Measurements from ENCODE around the gene FBXW7. TPM values are rescaled to one million over a fixed set of nuclear protein-coding genes. Genes with fewer than 3 reads are reported as not detected.
"Not testable (repeated sequence)": the region's sequence is repeated elsewhere in the genome, so short reads cannot be mapped to it uniquely, and the experiment has no call there.

FBXW7 gene
- total RNA-seq, 2 experiments from 2014 or later, result 128 to 140 TPM

DNA sequence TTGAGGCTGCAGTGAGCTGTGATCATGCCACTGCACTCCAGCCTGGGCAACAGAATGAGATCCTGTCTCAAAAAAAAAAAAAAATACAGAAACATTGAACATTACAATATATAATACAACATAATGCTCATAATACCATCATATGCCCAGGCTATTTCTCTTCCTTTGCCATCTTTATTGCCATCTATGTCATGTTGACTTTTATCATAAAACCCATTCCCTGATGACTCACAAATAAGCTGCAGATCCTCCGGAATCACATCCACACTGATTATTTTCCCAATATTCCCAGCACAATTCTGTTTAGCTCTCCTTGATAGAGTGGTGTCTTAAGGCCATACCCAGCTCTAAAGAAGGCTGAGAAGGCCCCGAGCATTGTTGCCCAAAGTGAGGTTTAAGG lies 9.2 kb upstream of the FBXW7 start:
- Histone ChIP-seq H3K9me3 (ENCODE audit: control insufficient read depth in 1 of 2, insufficient read depth in 1 of 2, low read length in 2 of 2) (peaks cover 0 to 11% of the 10 kb centered on the region in 2 experiments), H3K4me3 (ENCODE audit: low read length) (no peak overlapping the region), H3K36me3 (ENCODE audit: insufficient read depth, low read length) (peaks cover 3% of the 10 kb centered on the region), H3K27ac (ENCODE audit: low read depth in 1 of 2, low read length in 2 of 2) (no peak overlapping the region), H3K27me3 (ENCODE audit: control insufficient read depth in 1 of 2, insufficient read depth in 2 of 2, low read length in 2 of 2) (no peaks in the 10 kb centered on the region), H3K4me1 (ENCODE audit: insufficient read depth, low read length) (peaks cover 26% of the 10 kb centered on the region)
- Mint-ChIP-seq H3K9me3 (no peaks in the 10 kb centered on the region), H3K27ac (peak overlapping the region; percentile 79), H3K27me3 (no peaks in the 10 kb centered on the region), H3K4me1 (ENCODE audit: low read depth) (peaks cover 33% of the 10 kb centered on the region), H3K36me3 (ENCODE audit: low read depth) (no peaks in the 10 kb centered on the region), H3K4me3 (no peak overlapping the region)
- intact Hi-C loops (cut with DNase I, micrococcal nuclease), result no loop called here
- DNase-seq (no peak), ATAC-seq (ENCODE audit: poor library complexity) (no peak)
- ChIA-PET POLR2A (interaction anchor here (1.1 to 2.4 kb wide), 3 partner anchors 9 to 44 kb away, joined by 3 to 18 read pairs (median 15); partner anchors contain the start of gene FBXW7), CTCF (interaction anchor here (0.9 to 2.1 kb wide), 2 partner anchors 9 kb away, joined by 3 to 7 read pairs; partner anchors contain the start of gene FBXW7)
- TF ChIP-seq, protein P1, sequence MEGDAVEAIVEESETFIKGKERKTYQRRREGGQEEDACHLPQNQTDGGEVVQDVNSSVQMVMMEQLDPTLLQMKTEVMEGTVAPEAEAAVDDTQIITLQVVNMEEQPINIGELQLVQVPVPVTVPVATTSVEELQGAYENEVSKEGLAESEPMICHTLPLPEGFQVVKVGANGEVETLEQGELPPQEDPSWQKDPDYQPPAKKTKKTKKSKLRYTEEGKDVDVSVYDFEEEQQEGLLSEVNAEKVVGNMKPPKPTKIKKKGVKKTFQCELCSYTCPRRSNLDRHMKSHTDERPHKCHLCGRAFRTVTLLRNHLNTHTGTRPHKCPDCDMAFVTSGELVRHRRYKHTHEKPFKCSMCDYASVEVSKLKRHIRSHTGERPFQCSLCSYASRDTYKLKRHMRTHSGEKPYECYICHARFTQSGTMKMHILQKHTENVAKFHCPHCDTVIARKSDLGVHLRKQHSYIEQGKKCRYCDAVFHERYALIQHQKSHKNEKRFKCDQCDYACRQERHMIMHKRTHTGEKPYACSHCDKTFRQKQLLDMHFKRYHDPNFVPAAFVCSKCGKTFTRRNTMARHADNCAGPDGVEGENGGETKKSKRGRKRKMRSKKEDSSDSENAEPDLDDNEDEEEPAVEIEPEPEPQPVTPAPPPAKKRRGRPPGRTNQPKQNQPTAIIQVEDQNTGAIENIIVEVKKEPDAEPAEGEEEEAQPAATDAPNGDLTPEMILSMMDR (IDR thresholded peaks at IDR 0.05), result no peak

DNA sequence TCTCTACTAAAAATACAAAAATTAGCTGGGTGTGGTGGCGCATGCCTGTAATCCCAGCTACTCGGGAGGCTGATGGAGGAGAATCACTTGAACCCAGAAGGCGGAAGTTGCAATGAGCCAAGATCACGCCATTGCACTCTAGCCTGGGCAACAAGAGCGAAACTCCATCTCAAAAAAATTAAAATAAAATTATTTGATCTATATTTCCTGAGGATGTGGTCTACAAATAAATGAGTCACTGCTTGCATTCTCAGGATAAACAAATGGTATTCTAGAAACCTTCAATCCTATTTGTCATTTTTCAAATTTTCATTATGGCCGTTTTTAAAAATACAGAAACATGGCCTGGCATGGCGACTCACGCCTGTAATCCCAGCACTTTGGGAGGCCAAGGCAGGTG lies 8.6 kb upstream of the FBXW7 start:
- H3K27ac Mint-ChIP-seq, result peak overlapping the region; percentile 79
- POLR2A ChIA-PET, result interaction anchor here (1.1 to 2.4 kb wide), 4 partner anchors 8 to 44 kb away, joined by 3 to 18 read pairs (median 9); partner anchors contain the start of gene FBXW7

DNA sequence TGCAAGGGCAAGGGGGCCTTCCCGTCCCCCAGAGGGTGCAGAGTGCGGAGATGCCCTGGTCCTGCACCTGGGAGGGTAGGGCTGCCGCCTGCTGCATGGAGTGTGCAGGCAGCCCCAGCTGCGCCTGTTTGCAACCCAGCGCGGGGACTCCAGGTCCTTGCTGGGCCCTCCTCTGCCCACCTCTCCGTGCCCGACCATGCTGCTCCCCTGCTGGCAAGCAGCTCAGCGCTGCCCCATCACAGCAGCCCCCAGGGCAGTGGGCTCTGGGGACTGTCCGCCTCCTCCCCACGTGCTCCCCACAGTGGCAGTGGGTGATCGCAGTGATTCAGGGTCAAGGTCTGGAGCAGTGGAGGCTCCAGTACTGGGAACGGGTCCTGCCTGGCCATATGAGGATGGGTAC lies 5.0 kb upstream of the FBXW7 start:
- Histone ChIP-seq H3K4me1 (ENCODE audit: insufficient read depth, low read length) (peaks cover 53% of the 10 kb centered on the region), H3K27me3 (ENCODE audit: control insufficient read depth in 1 of 2, insufficient read depth in 2 of 2, low read length in 2 of 2) (no peaks in the 10 kb centered on the region), H3K9me3 (ENCODE audit: control insufficient read depth in 1 of 2, insufficient read depth in 1 of 2, low read length in 2 of 2) (peaks cover 0 to 16% of the 10 kb centered on the region in 2 experiments), H3K4me3 (ENCODE audit: low read length) (no peak overlapping the region), H3K27ac (ENCODE audit: low read depth in 1 of 2, low read length in 2 of 2) (no peak overlapping the region), H3K36me3 (ENCODE audit: insufficient read depth, low read length) (peaks cover 15% of the 10 kb centered on the region)
- CTCF ChIA-PET, result no interaction called here
- POLR2A ChIA-PET, result no interaction called here
- no peaks in the 10 kb centered on the region for H3K27me3 Mint-ChIP-seq
- no peak for DNase-seq
- TF ChIP-seq, protein P1 (IDR thresholded peaks at IDR 0.05), result no peak
- H3K4me3 Mint-ChIP-seq, result no peak overlapping the region
- H3K4me1 Mint-ChIP-seq (ENCODE audit: low read depth), result peaks cover 53% of the 10 kb centered on the region
- intact Hi-C loops (cut with DNase I, micrococcal nuclease), result no loop called here
- ATAC-seq (ENCODE audit: poor library complexity), result no peak
- H3K9me3 Mint-ChIP-seq, result no peaks in the 10 kb centered on the region
- H3K36me3 Mint-ChIP-seq (ENCODE audit: low read depth), result peaks cover 26% of the 10 kb centered on the region
- no peak overlapping the region for H3K27ac Mint-ChIP-seq

More for the DNA sequence above, 8.6 kb upstream of the FBXW7 start:
- H3K4me3 Mint-ChIP-seq; H3K36me3 ChIP-seq (ENCODE audit: insufficient read depth, low read length); H3K27me3 ChIP-seq (ENCODE audit: control insufficient read depth in 1 of 2, insufficient read depth in 2 of 2, low read length in 2 of 2); H3K27me3 Mint-ChIP-seq; H3K4me3 ChIP-seq (ENCODE audit: low read length); intact Hi-C loops (cut with DNase I, micrococcal nuclease); H3K36me3 Mint-ChIP-seq (ENCODE audit: low read depth); H3K27ac ChIP-seq (ENCODE audit: low read depth in 1 of 2, low read length in 2 of 2); H3K9me3 Mint-ChIP-seq: not testable (repeated sequence)
- CTCF ChIA-PET, result interaction anchor here (2.1 kb wide), 1 partner anchor 10 kb away, joined by 7 read pairs; no protein-coding TSS in a partner anchor
- H3K4me1 ChIP-seq (ENCODE audit: insufficient read depth, low read length), result peaks cover 32% of the 10 kb centered on the region
- H3K4me1 Mint-ChIP-seq (ENCODE audit: low read depth), result peaks cover 33% of the 10 kb centered on the region
- H3K9me3 ChIP-seq (ENCODE audit: control insufficient read depth in 1 of 2, insufficient read depth in 1 of 2, low read length in 2 of 2), result peaks cover 0 to 14% of the 10 kb centered on the region in 2 experiments
- DNase-seq (peak in 2 of 14 experiments; percentile 23 to 67), ATAC-seq (ENCODE audit: poor library complexity) (peak; percentile 73)

DNA sequence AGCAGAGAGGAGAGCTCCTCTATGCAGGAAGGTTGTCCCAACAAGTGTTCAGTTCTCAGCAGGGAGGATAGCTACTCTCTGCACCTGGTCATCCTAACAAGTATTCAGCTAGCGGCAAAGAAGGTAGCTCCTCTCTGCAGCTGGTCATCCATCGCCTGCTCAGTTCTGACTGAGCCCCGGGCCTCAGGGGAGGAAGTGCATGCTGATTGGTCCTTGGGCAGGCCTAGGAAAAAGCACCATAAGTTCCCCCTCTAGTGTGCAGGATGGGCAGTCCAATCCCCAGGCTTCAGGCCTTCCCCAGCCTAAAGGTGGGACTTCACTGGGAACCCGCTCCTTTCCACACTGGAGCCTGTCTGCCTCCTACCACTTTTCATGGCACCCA lies 4.4 kb upstream of the FBXW7 start:
- Histone ChIP-seq H3K27me3 (ENCODE audit: control insufficient read depth in 1 of 2, insufficient read depth in 2 of 2, low read length in 2 of 2) (no peaks in the 10 kb centered on the region), H3K27ac (ENCODE audit: low read depth in 1 of 2, low read length in 2 of 2) (peak overlapping the region; percentile 13 to 32), H3K9me3 (ENCODE audit: control insufficient read depth in 1 of 2, insufficient read depth in 1 of 2, low read length in 2 of 2) (peaks cover 0 to 16% of the 10 kb centered on the region in 2 experiments), H3K36me3 (ENCODE audit: insufficient read depth, low read length) (peaks cover 15% of the 10 kb centered on the region), H3K4me3 (ENCODE audit: low read length) (no peak overlapping the region), H3K4me1 (ENCODE audit: insufficient read depth, low read length) (peaks cover 51% of the 10 kb centered on the region)
- TF ChIP-seq, protein P1 (IDR thresholded peaks at IDR 0.05), result no peak
- ATAC-seq (ENCODE audit: poor library complexity), result no peak
- peaks cover 48% of the 10 kb centered on the region for H3K4me1 Mint-ChIP-seq (ENCODE audit: low read depth)
- ChIA-PET CTCF (interaction anchor here (1.4 kb wide), 1 partner anchor 39 kb away, joined by 4 read pairs; no protein-coding TSS in a partner anchor), POLR2A (no interaction called here)
- H3K9me3 Mint-ChIP-seq, result no peaks in the 10 kb centered on the region
- H3K4me3 Mint-ChIP-seq, result no peak overlapping the region
- intact Hi-C loops (cut with DNase I, micrococcal nuclease), result no loop called here
- H3K27me3 Mint-ChIP-seq, result no peaks in the 10 kb centered on the region
- H3K27ac Mint-ChIP-seq, result peak overlapping the region; percentile 94
- no peak for DNase-seq
- H3K36me3 Mint-ChIP-seq (ENCODE audit: low read depth), result peaks cover 28% of the 10 kb centered on the region

Measured in CD4-positive, alpha-beta T cell (primary cell).